Thyroid gland (tissue), 4 donors: ENCODE data around the gene VSX2.

Experiments
- CTCF ChIP-seq, 6 experiments: fragments of 200-600 bp in 3 of 6; fragments of 450-650 bp in 3 of 6; sonication (generic) in 3 of 6; IDR thresholded peaks; one replicate each; pipeline ENCODE4 v1.5.1; 2016 to 2019; ENCODE audit warnings: antibody characterized with exemption in 6 of 6, mild to moderate bottlenecking in 2 of 6, inconsistent platforms in 1 of 6, moderate library complexity in 1 of 6
- POLR2A ChIP-seq, 2 donors: fragments of 450-650 bp; IDR thresholded peaks; one replicate each; pipeline ENCODE4 v1.6.1; 2017; ENCODE audit warnings: antibody characterized with exemption in 2 of 2, mild to moderate bottlenecking in 2 of 2, moderate library complexity in 1 of 2

GRCh38 chr14:74207943-74208342, 31.3 kb upstream of the VSX2 start:
- TF ChIP-seq CTCF (IDR thresholded peaks at IDR 0.05), result no peak
- no peak for TF ChIP-seq POLR2A (IDR thresholded peaks at IDR 0.05)
